ENCODE measurements around the gene WRNIP1.

Gene WRNIP1

DNA sequence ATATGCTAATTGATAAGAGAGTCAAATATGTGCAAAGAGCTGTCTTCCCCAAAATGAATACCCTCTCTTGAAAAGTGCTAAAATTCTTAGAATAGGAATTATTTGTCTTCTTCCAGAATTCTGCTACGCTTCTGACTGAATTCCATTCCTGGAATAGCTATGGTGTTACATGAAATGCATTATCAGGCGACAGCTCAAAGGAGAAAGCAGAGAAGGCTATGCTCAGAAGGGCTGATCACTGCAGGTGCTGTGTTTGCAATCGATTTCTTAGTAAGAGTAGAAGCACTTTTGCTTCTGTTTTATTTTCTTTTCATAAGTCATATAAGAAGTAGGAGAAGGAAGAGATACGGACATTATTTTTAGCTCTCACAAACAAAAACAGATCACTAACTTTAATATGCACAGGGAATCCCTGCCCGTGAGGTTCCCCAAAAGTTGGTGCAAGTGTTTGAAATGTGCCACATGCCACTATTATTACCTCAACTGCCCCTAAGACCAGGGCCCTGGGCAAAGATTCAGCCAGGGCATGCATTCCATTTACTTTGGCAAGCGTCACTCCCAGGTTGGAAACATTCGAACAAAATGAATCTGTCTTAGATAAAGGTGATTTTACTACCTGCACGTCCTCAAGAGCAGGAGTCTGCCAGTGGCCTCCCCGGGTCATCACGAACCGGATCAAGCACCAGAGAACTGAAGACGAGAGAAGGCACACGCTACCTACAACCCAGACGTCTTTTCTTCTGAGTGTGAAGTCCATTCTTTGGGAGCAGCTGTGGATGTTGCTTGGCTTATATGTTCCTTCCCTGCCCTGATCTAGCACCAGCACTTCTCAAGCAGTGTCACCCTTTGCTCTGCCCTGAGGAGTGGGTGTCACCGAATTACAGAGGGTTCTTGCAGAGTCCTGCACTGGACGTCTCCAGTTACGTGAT is 21.6 kb upstream of the WRNIP1 start:
- no CpG with 5 or more reads among the region's 17 CpGs for WGBS (ENCODE audit: extremely low coverage, insufficient coverage, low lambda C conversion rate)
- H3K56ac ChIP-seq (ENCODE audit: low read length) = no peak overlapping the region
- no peaks in the 10 kb centered on the region for H3K79me1 ChIP-seq (ENCODE audit: low read length)
- H3K4ac ChIP-seq (ENCODE audit: low read depth, low read length) = no peak overlapping the region
- no peaks in the 10 kb centered on the region for H3K27me3 ChIP-seq (ENCODE audit: insufficient read depth, low read length, poor library complexity)
- peaks cover 2% of the 10 kb centered on the region for H3K4me1 ChIP-seq (ENCODE audit: control insufficient read depth, low read depth, low read length)
- no peak overlapping the region for H2BK15ac ChIP-seq (replicated peaks; ENCODE audit: low read depth)
- H2BK120ac ChIP-seq (ENCODE audit: low read depth, low read length) = no peak overlapping the region
- no peak overlapping the region for H3K23ac ChIP-seq (ENCODE audit: low read length)
- H3K9ac ChIP-seq (ENCODE audit: low read length) = no peak overlapping the region
- no peaks in the 10 kb centered on the region for H3K36me3 ChIP-seq (ENCODE audit: control insufficient read depth, insufficient read depth, low read length)
- no peak overlapping the region for H3K27ac ChIP-seq (ENCODE audit: low read depth, low read length)
- no peak overlapping the region for H2BK5ac ChIP-seq (ENCODE audit: low read length)
- H4K5ac ChIP-seq (ENCODE audit: low read length) = no peak overlapping the region
- no peak for DNase-seq
- H4K8ac ChIP-seq (ENCODE audit: low read depth, low read length) = no peak overlapping the region
- H2AK5ac ChIP-seq (ENCODE audit: low read length) = no peak overlapping the region
- no peaks in the 10 kb centered on the region for H3K79me2 ChIP-seq (ENCODE audit: control insufficient read depth, insufficient read depth, low read length)
- H3K4me3 ChIP-seq (ENCODE audit: low read length) = no peak overlapping the region
- H3K4me2 ChIP-seq (ENCODE audit: low read length) = no peak overlapping the region
- H3K18ac ChIP-seq (ENCODE audit: low read length) = no peak overlapping the region

DNA sequence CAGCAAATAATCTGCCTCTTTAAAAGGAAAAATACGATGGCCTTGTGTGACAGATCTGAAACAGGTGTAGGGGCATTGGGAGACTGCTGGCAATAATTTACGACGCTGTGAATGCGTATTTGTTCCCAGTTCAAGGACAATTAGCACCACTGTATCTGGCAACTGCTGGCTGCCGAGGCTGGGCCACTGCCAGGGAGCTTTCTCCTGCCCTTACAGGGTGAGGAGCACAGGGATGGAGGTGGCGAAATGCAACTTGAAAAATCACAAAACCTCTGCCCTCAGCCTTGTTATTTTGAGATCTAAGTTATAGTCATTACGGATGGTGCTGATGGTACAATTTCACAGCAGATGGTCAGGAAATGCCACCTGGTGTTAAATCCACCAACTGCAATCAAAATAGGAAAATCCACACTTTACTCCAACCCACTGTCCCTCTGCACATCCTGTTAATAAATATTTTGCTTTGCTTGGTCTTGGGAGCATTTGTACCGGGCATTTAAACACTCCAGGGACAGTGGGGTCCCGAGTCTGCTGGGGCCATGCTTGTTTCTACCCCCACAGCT is 20.9 kb upstream of the WRNIP1 start:
- Histone ChIP-seq H2BK5ac (ENCODE audit: low read length) (no peak overlapping the region), H2AK5ac (ENCODE audit: low read length) (no peak overlapping the region), H3K27me3 (ENCODE audit: insufficient read depth, low read length, poor library complexity) (no peaks in the 10 kb centered on the region), H3K9ac (ENCODE audit: low read length) (no peak overlapping the region), H3K4me2 (ENCODE audit: low read length) (no peak overlapping the region), H3K56ac (ENCODE audit: low read length) (no peak overlapping the region), H2BK15ac (replicated peaks; ENCODE audit: low read depth) (no peak overlapping the region), H3K4me1 (ENCODE audit: control insufficient read depth, low read depth, low read length) (peaks cover 2% of the 10 kb centered on the region), H2BK120ac (ENCODE audit: low read depth, low read length) (no peak overlapping the region), H3K36me3 (ENCODE audit: control insufficient read depth, insufficient read depth, low read length) (no peaks in the 10 kb centered on the region), H3K4me3 (ENCODE audit: low read length) (no peak overlapping the region), H3K23ac (ENCODE audit: low read length) (no peak overlapping the region), H4K5ac (ENCODE audit: low read length) (no peak overlapping the region), H4K8ac (ENCODE audit: low read depth, low read length) (no peak overlapping the region), H3K4ac (ENCODE audit: low read depth, low read length) (no peak overlapping the region), H3K27ac (ENCODE audit: low read depth, low read length) (no peak overlapping the region), H3K18ac (ENCODE audit: low read length) (no peak overlapping the region), H3K79me1 (ENCODE audit: low read length) (no peaks in the 10 kb centered on the region), H3K79me2 (ENCODE audit: control insufficient read depth, insufficient read depth, low read length) (no peaks in the 10 kb centered on the region)
- no CpG with 5 or more reads among the region's 9 CpGs for WGBS (ENCODE audit: extremely low coverage, insufficient coverage, low lambda C conversion rate)
- no peak for DNase-seq

- Histone ChIP-seq H3K9ac (ENCODE audit: low read length) (no peak overlapping the region), H3K27me3 (ENCODE audit: insufficient read depth, low read length, poor library complexity) (no peaks in the 10 kb centered on the region), H2BK5ac (ENCODE audit: low read length) (no peak overlapping the region), H3K27ac (ENCODE audit: low read depth, low read length) (no peak overlapping the region), H3K4me2 (ENCODE audit: low read length) (no peak overlapping the region), H2BK120ac (ENCODE audit: low read depth, low read length) (no peak overlapping the region), H3K79me1 (ENCODE audit: low read length) (no peaks in the 10 kb centered on the region), H3K18ac (ENCODE audit: low read length) (no peak overlapping the region), H2BK15ac (replicated peaks; ENCODE audit: low read depth) (no peak overlapping the region), H3K79me2 (ENCODE audit: control insufficient read depth, insufficient read depth, low read length) (no peaks in the 10 kb centered on the region), H3K4me3 (ENCODE audit: low read length) (no peak overlapping the region), H3K36me3 (ENCODE audit: control insufficient read depth, insufficient read depth, low read length) (no peaks in the 10 kb centered on the region), H3K56ac (ENCODE audit: low read length) (no peak overlapping the region), H4K8ac (ENCODE audit: low read depth, low read length) (no peak overlapping the region), H3K4ac (ENCODE audit: low read depth, low read length) (no peak overlapping the region), H2AK5ac (ENCODE audit: low read length) (no peak overlapping the region), H3K23ac (ENCODE audit: low read length) (no peak overlapping the region), H3K4me1 (ENCODE audit: control insufficient read depth, low read depth, low read length) (peaks cover 2% of the 10 kb centered on the region), H4K5ac (ENCODE audit: low read length) (no peak overlapping the region)
- WGBS (ENCODE audit: extremely low coverage, insufficient coverage, low lambda C conversion rate) = no CpG with 5 or more reads among the region's 8 CpGs
- no peak for DNase-seq
Observed at GRCh38 chr6:2744778-2745177, 20.4 kb upstream of the WRNIP1 start.

- Histone ChIP-seq H2AK5ac (ENCODE audit: low read length) (no peak overlapping the region), H3K79me2 (ENCODE audit: control insufficient read depth, insufficient read depth, low read length) (no peaks in the 10 kb centered on the region), H3K27me3 (ENCODE audit: insufficient read depth, low read length, poor library complexity) (no peaks in the 10 kb centered on the region), H3K4me2 (ENCODE audit: low read length) (no peak overlapping the region), H3K4ac (ENCODE audit: low read depth, low read length) (no peak overlapping the region), H3K79me1 (ENCODE audit: low read length) (no peaks in the 10 kb centered on the region), H4K5ac (ENCODE audit: low read length) (no peak overlapping the region), H3K4me3 (ENCODE audit: low read length) (no peak overlapping the region), H3K36me3 (ENCODE audit: control insufficient read depth, insufficient read depth, low read length) (no peaks in the 10 kb centered on the region), H3K18ac (ENCODE audit: low read length) (no peak overlapping the region), H2BK15ac (replicated peaks; ENCODE audit: low read depth) (no peak overlapping the region), H3K23ac (ENCODE audit: low read length) (no peak overlapping the region), H2BK120ac (ENCODE audit: low read depth, low read length) (no peak overlapping the region), H3K9ac (ENCODE audit: low read length) (no peak overlapping the region), H3K56ac (ENCODE audit: low read length) (no peak overlapping the region), H2BK5ac (ENCODE audit: low read length) (no peak overlapping the region), H4K8ac (ENCODE audit: low read depth, low read length) (no peak overlapping the region), H3K4me1 (ENCODE audit: control insufficient read depth, low read depth, low read length) (peaks cover 2% of the 10 kb centered on the region), H3K27ac (ENCODE audit: low read depth, low read length) (no peak overlapping the region)
- no peak for DNase-seq
- no CpG with 5 or more reads among the region's 4 CpGs for WGBS (ENCODE audit: extremely low coverage, insufficient coverage, low lambda C conversion rate)
Observed at GRCh38 chr6:2745246-2745645, 19.9 kb upstream of the WRNIP1 start.

DNA sequence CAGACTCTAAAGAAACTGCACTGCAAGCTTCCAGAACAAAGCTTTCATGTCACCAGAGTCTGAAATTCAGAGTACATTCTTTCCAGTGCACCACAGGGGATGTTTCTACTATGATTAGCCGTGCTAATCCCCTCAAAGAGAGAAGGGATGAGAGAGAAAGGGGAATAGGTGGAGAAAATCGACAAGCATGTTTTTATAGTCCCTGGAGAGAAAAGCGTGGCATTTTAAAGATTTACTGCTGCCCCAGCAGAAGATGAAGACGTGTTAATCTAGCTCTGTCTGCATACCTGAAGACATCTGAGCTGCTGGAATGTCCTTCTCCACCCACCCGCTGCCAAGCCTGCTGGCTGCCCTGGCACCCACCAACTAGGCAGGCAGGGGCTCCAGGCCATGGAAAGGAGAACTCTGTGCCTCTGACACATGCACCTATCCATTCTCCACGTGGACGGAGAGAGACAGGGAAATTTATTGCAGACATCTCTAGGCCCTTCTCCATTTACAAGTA is 18.6 kb upstream of the WRNIP1 start:
- H2BK120ac ChIP-seq (ENCODE audit: low read depth, low read length) = no peak overlapping the region
- peak overlapping the region; percentile 23 for H3K27ac ChIP-seq (ENCODE audit: low read depth, low read length)

More for the DNA sequence above, 18.6 kb upstream of the WRNIP1 start:
- Histone ChIP-seq H2BK5ac (ENCODE audit: low read length) (no peak overlapping the region), H3K4me1 (ENCODE audit: control insufficient read depth, low read depth, low read length) (peaks cover 2% of the 10 kb centered on the region), H4K5ac (ENCODE audit: low read length) (no peak overlapping the region), H3K4me2 (ENCODE audit: low read length) (no peak overlapping the region), H3K79me1 (ENCODE audit: low read length) (no peaks in the 10 kb centered on the region), H3K36me3 (ENCODE audit: control insufficient read depth, insufficient read depth, low read length) (no peaks in the 10 kb centered on the region), H3K56ac (ENCODE audit: low read length) (no peak overlapping the region), H3K27me3 (ENCODE audit: insufficient read depth, low read length, poor library complexity) (no peaks in the 10 kb centered on the region), H3K4ac (ENCODE audit: low read depth, low read length) (no peak overlapping the region), H3K4me3 (ENCODE audit: low read length) (no peak overlapping the region), H3K9ac (ENCODE audit: low read length) (no peak overlapping the region), H2BK15ac (replicated peaks; ENCODE audit: low read depth) (no peak overlapping the region), H3K23ac (ENCODE audit: low read length) (no peak overlapping the region), H2AK5ac (ENCODE audit: low read length) (no peak overlapping the region), H4K8ac (ENCODE audit: low read depth, low read length) (no peak overlapping the region), H3K18ac (ENCODE audit: low read length) (no peak overlapping the region), H3K79me2 (ENCODE audit: control insufficient read depth, insufficient read depth, low read length) (no peaks in the 10 kb centered on the region)
- DNase-seq = peak; percentile 74
- no CpG with 5 or more reads among the region's 7 CpGs for WGBS (ENCODE audit: extremely low coverage, insufficient coverage, low lambda C conversion rate)
